Femur (tissue), 1 donor: ENCODE results near the gene KCNH4.

Experiments used
- DNase-seq: peaks from one replicate; pipeline ENCODE4 v3.0.0-alpha.2; 2017

The KCNH4 gene

GRCh38 chr17:42135664-42136653, 45.0 kb downstream of the KCNH4 start:
- DNase-seq, result no peak

- DNase-seq, result no peak
Measured at GRCh38 chr17:42135151-42135550, 45.8 kb downstream of the KCNH4 start.

DNA sequence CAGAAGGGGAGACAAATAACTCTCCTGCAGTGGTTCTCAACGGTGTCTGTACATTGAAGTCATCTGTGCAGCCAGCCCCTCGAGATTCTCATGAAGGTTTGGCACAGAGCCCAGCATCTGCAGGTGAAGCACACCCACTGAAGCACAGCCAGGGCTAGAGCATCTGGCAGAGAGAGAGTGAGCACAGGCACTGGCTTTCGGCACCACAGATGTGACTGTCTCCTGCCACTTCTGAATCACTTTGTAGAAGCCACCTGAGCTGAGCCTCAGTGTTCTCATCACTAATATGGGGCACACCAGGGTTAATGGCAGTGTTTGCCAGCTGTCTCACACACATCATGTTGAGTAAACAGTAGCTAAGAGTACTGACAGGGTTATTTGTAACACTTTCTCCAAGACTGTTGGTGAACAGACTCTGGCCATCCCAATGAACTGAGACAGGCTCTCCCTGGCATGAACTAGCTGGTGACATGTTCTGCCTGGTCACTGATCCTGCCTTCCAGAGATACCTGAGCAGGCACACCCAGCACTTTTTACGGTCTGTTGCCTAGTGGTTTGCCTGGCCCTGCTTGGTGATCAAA, 47.4 kb downstream of the KCNH4 start:
- DNase-seq, result no peak

DNA sequence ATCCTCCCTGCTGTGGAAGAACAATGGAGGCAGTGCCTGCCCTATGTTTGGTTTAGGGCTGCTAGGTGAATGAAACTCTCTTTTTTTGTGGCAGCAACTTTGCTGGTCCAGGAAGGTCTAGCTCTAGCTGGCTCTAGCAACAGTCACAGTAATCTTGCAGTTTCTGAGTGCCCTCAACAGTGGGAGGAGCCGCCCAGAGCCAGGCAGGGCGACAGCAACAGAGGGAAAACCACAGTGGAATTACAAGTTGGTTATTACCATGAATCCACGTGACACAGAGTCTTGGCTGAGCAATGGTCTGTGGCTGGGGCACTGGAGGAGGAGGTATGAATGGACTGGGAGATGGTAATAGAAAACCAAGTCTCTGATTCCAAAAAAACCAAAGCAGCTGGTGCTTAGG, 48.0 kb downstream of the KCNH4 start:
- peak; percentile 74 for DNase-seq

DNA sequence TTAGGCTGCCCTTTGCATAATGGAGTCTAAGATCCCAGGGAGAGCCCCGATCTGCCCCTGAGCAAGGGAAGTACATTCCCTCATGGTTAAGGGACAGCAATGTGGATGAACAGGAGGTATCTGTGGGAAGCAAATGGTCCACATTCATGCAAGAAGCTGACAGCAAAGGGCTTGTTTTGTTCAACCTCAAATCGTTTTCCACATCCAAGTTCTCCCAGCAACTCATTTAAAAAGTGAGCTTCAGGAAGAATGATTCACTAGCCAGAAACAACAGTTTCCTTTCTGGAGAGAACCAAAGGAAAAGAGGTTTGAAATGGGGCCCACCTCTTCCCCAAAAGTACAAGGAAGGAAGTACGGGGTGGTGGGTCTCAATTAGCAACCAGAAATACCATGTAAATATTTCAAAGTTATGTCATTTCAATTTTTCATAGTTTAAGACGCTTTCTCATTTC, 48.9 kb downstream of the KCNH4 start:
- DNase-seq, result no peak

- no peak for DNase-seq
Measured at GRCh38 chr17:42131232-42131631, 49.7 kb downstream of the KCNH4 start.

DNA sequence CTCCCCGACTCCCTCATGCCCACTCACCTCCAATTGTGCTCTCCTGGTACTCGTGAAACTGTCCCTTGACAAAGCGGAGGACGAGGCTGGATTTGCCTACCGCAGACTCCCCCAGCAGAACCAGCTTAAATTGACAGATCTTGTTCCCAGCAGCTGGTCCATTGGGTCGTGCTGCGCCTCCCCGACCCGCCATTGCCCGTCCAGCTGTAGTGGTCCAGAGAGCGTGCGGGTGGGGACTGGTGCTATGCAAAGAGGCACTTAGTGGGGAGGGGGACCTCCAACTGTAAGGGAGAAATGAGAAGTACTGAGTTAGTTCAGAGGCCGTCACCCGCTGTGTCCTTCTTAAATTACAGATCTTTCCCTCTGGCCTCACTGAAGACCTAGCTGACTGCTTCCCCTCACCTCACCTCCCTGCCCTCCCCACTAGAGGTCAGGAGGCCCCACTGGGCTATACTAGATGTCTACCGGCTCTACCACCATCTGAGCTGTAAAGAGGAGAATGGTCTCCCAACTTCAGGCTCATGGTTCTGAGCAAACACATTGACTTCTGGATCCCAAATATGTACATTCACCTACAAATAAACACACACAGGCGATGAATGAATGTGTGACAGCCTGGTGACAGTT, 50.5 kb downstream of the KCNH4 start:
- no peak for DNase-seq

DNA sequence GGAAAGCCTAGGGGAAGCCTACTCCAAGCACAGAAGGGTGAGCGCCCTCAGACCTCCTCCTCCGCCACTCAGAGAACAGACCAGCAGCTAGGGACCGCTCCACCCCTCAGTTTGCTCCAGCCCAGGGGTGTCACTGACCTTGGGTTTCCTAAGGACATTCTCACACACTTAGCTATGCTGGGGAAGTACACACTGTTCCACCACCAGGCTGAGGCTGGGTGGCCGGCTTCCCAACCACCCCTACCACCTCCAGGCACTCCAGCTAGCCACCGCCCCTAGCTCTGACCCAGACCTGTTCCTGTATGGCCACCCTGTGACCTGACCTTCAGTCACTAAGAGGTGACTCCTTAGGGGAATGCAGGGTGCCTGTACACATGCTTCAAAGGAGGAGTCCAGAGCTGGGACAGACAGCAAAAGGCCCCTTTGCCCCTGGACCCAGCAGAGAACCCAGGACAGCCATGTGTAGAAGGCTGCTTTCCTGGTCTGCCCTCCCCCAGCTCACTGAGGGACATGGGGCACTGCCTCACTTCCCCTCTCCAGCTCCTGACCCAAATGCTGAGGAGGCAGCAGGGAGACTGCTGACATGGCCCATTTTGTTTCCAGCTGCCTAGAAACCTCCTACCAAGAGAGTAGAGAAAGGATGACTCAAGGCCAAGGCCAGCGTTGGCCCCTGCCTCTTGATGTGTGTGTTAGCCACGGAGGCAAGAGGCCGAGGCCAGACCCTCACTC, 51.7 kb downstream of the KCNH4 start:
- DNase-seq, result no peak

GRCh38 chr17:42127414-42127813, 53.5 kb downstream of the KCNH4 start:
- no peak for DNase-seq

- no peak for DNase-seq
Measured at GRCh38 chr17:42126836-42127235, 54.1 kb downstream of the KCNH4 start.

DNA sequence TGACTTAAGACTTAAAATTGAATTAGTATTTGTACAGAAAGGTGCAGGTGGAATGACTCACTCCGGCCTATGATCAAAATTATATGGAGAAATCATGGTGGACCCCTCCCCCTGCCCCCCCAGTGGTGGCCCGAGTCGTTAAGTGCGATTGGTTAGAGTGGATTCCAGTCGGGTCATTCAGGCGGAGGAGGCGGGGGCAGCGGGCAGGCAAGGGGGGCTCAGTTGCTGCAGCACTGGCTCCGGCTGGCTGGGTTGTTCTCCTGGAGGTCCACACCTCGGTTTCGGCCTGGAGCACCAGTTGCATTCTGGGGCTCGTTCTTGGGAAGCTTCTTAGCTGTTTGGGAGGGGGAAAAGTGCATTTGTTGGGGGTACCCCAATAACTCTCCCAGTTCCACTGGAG, 55.4 kb downstream of the KCNH4 start:
- DNase-seq, result no peak

- DNase-seq, result no peak
Measured at GRCh38 chr17:42124256-42124655, 56.7 kb downstream of the KCNH4 start.

DNA sequence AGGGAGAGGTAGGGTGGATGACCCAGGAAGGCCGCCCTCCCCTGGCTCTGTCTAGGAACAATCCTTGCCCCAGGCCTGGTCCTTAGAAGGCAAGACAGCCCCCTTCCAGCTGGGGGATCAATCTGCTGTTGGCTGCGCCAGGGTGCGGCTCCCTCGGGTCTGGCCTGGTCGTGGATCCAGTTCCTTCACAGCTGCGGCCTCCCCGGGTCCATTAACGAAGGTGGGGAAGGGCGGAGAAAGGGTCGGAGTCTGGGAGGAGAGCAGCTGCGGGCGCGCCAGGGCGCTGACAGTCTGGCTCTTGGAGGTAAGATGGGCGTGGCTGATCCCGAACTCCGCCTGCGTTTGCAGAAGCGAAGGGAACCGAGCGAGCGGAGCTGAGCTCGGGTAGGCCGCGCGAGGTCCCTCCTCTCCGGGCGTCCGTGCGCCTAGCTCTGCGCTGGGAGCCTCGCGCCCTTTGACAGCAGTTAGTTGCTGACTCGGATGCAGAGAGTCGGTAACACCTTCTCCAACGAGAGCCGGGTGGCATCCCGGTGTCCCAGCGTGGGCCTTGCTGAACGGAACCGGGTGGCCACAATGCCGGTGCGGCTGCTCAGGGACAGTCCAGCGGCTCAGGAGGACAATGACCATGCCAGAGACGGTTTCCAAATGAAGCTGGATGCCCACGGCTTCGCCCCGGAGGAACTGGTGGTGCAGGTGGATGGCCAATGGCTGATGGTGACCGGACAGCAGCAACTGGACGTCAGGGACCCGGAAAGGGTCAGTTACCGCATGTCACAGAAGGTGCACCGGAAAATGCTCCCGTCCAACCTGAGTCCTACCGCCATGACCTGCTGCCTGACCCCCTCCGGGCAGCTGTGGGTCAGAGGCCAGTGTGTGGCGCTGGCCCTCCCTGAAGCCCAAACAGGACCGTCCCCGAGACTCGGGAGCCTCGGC, 58.3 kb downstream of the KCNH4 start, which contains the start of gene HSPB9:
HSPB9 (plus strand) TSS at position 434 of the 933 bp plus-strand sequence; CDS start at position 481, 47 bp downstream.
- DNase-seq, result peak; percentile 66

DNA sequence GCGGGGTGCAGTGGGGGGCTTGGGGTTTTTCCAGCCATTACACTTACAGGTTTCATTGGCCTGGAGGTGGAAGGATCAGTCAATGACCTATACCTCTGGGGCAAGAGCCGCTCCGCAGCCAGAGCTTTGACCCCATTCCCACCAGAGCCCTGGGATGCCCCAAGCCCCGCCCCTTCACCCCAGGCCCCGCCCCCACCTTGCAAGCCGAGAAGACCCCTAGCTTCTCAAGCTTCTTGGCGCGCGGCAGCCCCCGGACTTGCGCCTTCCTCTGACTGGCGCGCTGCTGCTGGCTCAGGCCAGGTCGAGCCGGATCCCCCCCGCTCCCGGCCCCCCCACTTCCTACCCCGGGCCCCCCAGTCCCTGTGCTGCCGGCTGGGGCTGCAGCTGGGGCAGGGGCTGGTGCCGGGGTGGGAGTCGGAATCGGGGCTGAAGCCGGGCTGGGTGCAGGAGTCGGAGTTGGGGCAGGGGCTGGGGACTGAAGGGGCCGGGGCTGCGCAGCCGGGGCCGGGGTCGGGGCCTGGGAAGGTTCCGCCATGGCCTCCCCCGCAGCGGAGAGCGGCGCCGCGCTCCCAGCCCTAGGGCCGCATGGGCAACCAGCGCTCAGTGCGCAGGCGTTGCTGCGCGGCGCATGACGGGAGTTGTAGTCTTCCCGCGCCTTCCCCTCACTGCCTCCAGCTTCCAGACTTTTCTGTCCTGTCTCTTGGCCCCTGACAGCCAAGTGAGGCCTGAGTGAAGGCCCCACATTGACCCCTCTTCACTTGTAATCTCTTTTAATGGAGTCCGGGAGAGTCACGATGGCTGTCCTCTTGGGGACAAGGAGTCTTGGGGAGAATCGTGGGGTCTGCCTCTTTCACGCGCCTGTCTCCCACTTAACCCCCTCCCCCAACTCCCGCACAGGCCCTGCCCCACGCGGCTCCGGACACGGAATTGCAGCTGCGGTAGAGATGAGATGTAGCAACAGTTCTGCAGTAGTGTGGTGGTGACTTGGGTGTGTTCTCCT, 59.9 kb downstream of the KCNH4 start, which contains the start of gene KAT2A:
KAT2A (minus strand) TSS at position 598 of the 1,000 bp plus-strand sequence; CDS start at position 535, 63 bp downstream.
- DNase-seq, result peak; percentile 90

DNA sequence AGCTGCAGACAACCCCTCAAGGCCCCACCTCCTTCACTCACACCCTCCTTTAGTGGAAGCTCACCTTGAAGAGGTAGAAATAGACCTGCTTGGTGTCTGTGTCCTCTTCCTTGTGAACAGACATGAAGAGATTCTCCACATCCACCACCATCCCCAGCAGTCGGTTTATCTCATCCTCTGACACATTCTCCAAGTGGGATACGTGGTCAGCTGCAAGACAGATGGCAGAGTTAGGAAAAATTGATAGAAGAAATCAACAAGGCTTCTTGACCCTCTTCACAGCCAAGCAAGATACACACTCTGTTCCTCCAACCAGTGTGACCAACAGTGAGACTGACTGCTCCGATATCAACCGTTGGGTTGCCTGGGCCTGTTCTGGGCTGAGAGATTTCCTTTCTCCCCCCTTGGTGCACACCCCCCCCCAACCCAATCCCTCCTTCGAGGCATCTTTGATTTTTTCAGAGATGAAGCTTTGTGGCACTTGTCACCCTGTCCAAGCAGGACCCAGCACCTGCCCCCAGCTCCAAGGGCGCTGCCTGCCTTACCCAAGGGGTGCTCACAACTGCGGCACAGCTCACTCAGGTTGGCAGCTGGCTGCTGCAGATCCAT, 60.7 kb downstream of the KCNH4 start:
- no peak for DNase-seq

DNA sequence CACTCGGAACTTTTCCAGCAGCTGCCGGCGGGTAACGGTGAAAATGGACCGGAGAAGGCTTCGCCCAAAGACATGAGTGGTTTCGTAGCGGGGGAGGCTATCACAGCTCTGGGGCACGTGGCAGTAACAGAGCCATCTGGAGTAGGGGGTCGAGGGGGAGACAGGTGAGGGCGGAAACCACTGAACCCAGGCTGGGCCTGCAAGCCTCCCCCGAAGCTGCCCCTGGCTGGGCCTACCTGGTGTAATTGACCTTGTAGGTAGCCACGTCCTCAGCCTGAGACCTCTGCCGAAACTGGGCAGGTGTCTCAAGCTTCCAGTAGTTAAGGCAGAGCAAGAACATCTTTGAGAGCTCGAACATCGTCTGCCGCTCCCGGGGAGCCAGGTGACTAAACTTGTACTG, 61.6 kb downstream of the KCNH4 start:
- DNase-seq, result no peak

DNA sequence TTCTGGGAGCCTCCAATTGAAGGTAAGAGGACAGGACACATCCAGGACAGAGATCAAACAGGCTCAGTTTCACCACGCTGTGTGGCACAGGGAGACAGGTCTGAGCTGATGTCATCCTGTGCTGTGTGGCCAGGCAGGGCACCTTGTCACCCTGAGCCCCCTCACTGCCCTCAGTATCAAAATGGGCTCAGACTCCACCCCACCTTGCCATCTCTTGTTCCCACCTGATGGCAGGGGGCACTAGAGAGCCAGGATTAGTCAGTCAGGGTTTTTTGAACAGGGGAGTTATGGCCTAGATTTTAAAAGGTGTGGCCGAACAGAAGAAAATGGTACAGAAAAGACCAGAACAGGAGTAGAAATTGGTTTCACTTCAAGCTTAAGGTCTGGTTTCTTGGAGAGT, 62.4 kb downstream of the KCNH4 start:
- DNase-seq, result no peak

GRCh38 chr17:42118126-42118510, 62.8 kb downstream of the KCNH4 start:
- DNase-seq, result no peak

- no peak for DNase-seq
Measured at GRCh38 chr17:42117397-42118125, 63.4 kb downstream of the KCNH4 start.
